SU-DHL-6 (cell line): ENCODE data around the gene CYYR1.

Source experiments
- H2AFZ ChIP-seq: fragments of 200-600 bp; sonication (generic); 2 replicates; pipeline ENCODE4 v1.6.1; 2014; ENCODE audit warnings: low read depth, mild to moderate bottlenecking, moderate library complexity, mixed read lengths, antibody characterized with exemption, low read length; ENCODE audit not compliant: severe bottlenecking
- H3F3A ChIP-seq: fragments of 200-600 bp; shearing (Covaris generic); 2 replicates; pipeline ENCODE4 v1.6.0; 2016; ENCODE audit warnings: antibody characterized with exemption, mild to moderate bottlenecking; ENCODE audit not compliant: insufficient read depth
- H3K27ac ChIP-seq: fragments of 200-600 bp; sonication (generic); 2 replicates; pipeline ENCODE4 v1.5.1; 2016; ENCODE audit warnings: low read depth, mild to moderate bottlenecking, low read length, moderate library complexity, mixed read lengths
- H3K27me3 ChIP-seq: fragments of 200-600 bp; sonication (generic), shearing (Covaris generic); 2 replicates; pipeline ENCODE4 v1.6.0; 2014; ENCODE audit warnings: mild to moderate bottlenecking, low read length
- H3K36me3 ChIP-seq: fragments of 200-600 bp; sonication (generic); 2 replicates; pipeline ENCODE4 v1.6.1; 2014; ENCODE audit warnings: mild to moderate bottlenecking, low read length, mixed read lengths
- H3K4me2 ChIP-seq: fragments of 300-600, 200-600 bp; shearing (Covaris generic), sonication (generic); 2 replicates; pipeline ENCODE4 v1.6.0; 2014; ENCODE audit warnings: low read length, low read depth, mild to moderate bottlenecking; ENCODE audit not compliant: poor library complexity, severe bottlenecking
- H3K4me3 ChIP-seq: fragments of 200-600 bp; sonication (generic); 2 replicates; pipeline ENCODE4 v1.5.1; 2014; ENCODE audit warnings: antibody characterized with exemption, low read length, mild to moderate bottlenecking, mixed read lengths; ENCODE audit not compliant: insufficient read depth, poor library complexity, severe bottlenecking
- H3K79me2 ChIP-seq: fragments of 200-600 bp; sonication (generic); 2 replicates; pipeline ENCODE4 v1.6.1; 2014; ENCODE audit warnings: mild to moderate bottlenecking, low read length, moderate library complexity; ENCODE audit not compliant: insufficient read depth
- H3K9ac ChIP-seq: fragments of 200-600 bp; sonication (generic); 2 replicates; pipeline ENCODE4 v1.7.0; 2014; ENCODE audit warnings: mild to moderate bottlenecking, low read length
- H3K9me2 ChIP-seq: fragments of 200-600 bp; sonication (generic); replicated peaks from 2 replicates; pipeline ENCODE4 v1.6.1; 2014; ENCODE audit warnings: low read length; ENCODE audit not compliant: insufficient read depth
- H3K9me3 ChIP-seq: fragments of 200-600 bp; sonication (generic); 2 replicates; pipeline ENCODE4 v1.6.1; 2014; ENCODE audit warnings: low read length, mixed read lengths; ENCODE audit not compliant: insufficient read depth
- H4K20me1 ChIP-seq: fragments of 200-600 bp; sonication (generic); 2 replicates; pipeline ENCODE4 v1.6.1; 2014; ENCODE audit warnings: low read depth, mild to moderate bottlenecking, antibody characterized with exemption, low read length, moderate library complexity, mixed read lengths
- EZH2phosphoT487 ChIP-seq: fragments of 200-600 bp; sonication (generic), shearing (Covaris generic); conservative IDR thresholded peaks from 2 replicates; pipeline ENCODE4 v1.6.1; 2018; ENCODE audit warnings: mild to moderate bottlenecking, antibody characterized with exemption, low read length, moderate library complexity, mixed read lengths
- TF ChIP-seq, protein P1 (sequence below): fragments of 200-600 bp; sonication (generic); IDR thresholded peaks from one replicate; pipeline ENCODE4 v1.5.1; 2017; ENCODE audit warnings: antibody characterized with exemption, mild to moderate bottlenecking, low read length, moderate library complexity; ENCODE audit not compliant: insufficient read depth, poor library complexity, severe bottlenecking

CYYR1 gene

DNA sequence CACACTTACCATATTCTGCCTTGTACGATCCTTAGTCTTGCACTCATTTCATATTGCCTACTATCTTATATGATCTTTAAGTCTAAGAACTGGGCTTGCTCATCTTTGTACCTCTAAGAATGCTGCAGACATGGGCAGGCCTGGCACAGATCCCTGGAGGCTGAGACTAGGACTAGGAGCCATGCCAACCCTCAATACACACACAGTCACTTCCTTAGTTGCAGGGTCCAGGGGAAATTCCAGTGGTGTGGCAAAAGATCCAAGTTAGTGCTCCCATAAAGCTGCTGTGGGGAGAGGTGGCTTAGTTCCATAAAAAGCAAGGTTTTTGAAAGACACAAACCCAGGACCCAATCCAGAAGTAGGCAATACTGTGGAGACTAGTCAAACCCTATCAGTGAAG, 59.9 kb downstream of the CYYR1 start:
- TF ChIP-seq, protein P1, sequence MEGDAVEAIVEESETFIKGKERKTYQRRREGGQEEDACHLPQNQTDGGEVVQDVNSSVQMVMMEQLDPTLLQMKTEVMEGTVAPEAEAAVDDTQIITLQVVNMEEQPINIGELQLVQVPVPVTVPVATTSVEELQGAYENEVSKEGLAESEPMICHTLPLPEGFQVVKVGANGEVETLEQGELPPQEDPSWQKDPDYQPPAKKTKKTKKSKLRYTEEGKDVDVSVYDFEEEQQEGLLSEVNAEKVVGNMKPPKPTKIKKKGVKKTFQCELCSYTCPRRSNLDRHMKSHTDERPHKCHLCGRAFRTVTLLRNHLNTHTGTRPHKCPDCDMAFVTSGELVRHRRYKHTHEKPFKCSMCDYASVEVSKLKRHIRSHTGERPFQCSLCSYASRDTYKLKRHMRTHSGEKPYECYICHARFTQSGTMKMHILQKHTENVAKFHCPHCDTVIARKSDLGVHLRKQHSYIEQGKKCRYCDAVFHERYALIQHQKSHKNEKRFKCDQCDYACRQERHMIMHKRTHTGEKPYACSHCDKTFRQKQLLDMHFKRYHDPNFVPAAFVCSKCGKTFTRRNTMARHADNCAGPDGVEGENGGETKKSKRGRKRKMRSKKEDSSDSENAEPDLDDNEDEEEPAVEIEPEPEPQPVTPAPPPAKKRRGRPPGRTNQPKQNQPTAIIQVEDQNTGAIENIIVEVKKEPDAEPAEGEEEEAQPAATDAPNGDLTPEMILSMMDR: no peak
- no peak for TF ChIP-seq EZH2phosphoT487
- Histone ChIP-seq H3K9me2 (no peaks in the 10 kb centered on the region), H3F3A (no peaks in the 10 kb centered on the region), H2AFZ (no peak overlapping the region), H3K4me3 (no peak overlapping the region), H3K9me3 (no peaks in the 10 kb centered on the region), H3K27me3 (no peaks in the 10 kb centered on the region), H3K79me2 (no peaks in the 10 kb centered on the region), H3K9ac (no peak overlapping the region), H4K20me1 (no peaks in the 10 kb centered on the region), H3K27ac (no peak overlapping the region), H3K4me2 (no peak overlapping the region), H3K36me3 (no peaks in the 10 kb centered on the region)

DNA sequence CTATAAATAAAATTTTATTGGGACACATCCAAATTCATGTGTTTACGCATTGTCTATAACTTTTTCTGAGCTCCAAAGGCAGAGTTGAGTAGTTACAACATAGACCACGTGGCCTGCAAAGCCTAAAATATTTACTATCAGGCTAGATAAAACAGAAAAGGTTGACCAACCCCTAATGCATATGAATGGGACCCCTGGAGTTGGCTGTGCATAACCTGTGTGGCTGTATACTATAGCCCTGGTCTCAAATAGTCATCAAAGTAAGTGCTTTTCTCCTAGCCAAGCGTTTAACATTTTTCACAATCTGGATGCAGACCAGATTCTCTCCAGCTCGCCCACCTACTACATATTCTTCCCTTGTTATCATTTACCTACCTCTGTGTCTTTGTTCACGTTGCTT, 60.4 kb downstream of the CYYR1 start:
- Histone ChIP-seq H3K9me2 (no peaks in the 10 kb centered on the region), H3K4me2 (no peak overlapping the region), H3K9ac (no peak overlapping the region), H3K36me3 (no peaks in the 10 kb centered on the region), H3K79me2 (no peaks in the 10 kb centered on the region), H2AFZ (no peak overlapping the region), H3K9me3 (no peaks in the 10 kb centered on the region), H3K27me3 (no peaks in the 10 kb centered on the region), H3K27ac (no peak overlapping the region), H3F3A (no peaks in the 10 kb centered on the region), H3K4me3 (no peak overlapping the region), H4K20me1 (no peaks in the 10 kb centered on the region)
- TF ChIP-seq, protein P1: no peak
- no peak for TF ChIP-seq EZH2phosphoT487

DNA sequence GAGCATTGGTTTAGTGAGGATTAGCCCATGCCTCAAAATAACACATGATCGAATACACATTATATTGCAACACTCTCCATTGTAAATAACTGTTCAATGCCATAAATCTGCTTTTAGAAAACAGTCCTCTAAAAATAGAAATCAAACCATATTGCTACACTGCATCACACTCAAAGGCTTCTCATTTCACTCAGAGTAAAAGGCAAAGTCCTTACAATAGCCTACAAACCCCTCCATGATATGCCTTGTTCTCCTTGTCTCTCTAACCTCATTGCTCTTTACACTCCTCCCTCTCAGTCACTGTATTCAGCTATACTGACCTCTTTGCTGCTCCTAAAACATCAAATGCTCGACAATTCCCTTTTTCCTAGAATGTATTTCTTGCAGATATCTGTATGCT, 64.2 kb downstream of the CYYR1 start:
- no peaks in the 10 kb centered on the region for H4K20me1 ChIP-seq
- no peak overlapping the region for H3K27ac ChIP-seq
- H3K4me2 ChIP-seq: no peak overlapping the region
- no peak overlapping the region for H2AFZ ChIP-seq
- TF ChIP-seq, protein P1: no peak
- no peak for TF ChIP-seq EZH2phosphoT487
- H3K4me3 ChIP-seq: no peak overlapping the region
- H3K9me2 ChIP-seq: no peaks in the 10 kb centered on the region
- H3K36me3 ChIP-seq: no peaks in the 10 kb centered on the region
- H3K9me3 ChIP-seq: no peaks in the 10 kb centered on the region
- no peaks in the 10 kb centered on the region for H3K79me2 ChIP-seq
- no peak overlapping the region for H3K9ac ChIP-seq
- no peaks in the 10 kb centered on the region for H3F3A ChIP-seq
- H3K27me3 ChIP-seq: no peaks in the 10 kb centered on the region
